ENCODE results near the gene GLB1L. TPM values are rescaled to one million over a fixed set of nuclear protein-coding genes. Genes with fewer than 3 reads are reported as not detected.
"Not testable (repeated sequence)": the region's sequence is repeated elsewhere in the genome, so short reads cannot be mapped to it uniquely, and the experiment has no call there.

Gene GLB1L
- total RNA-seq, 1 donor from 2014 or later = 1.8 TPM

DNA sequence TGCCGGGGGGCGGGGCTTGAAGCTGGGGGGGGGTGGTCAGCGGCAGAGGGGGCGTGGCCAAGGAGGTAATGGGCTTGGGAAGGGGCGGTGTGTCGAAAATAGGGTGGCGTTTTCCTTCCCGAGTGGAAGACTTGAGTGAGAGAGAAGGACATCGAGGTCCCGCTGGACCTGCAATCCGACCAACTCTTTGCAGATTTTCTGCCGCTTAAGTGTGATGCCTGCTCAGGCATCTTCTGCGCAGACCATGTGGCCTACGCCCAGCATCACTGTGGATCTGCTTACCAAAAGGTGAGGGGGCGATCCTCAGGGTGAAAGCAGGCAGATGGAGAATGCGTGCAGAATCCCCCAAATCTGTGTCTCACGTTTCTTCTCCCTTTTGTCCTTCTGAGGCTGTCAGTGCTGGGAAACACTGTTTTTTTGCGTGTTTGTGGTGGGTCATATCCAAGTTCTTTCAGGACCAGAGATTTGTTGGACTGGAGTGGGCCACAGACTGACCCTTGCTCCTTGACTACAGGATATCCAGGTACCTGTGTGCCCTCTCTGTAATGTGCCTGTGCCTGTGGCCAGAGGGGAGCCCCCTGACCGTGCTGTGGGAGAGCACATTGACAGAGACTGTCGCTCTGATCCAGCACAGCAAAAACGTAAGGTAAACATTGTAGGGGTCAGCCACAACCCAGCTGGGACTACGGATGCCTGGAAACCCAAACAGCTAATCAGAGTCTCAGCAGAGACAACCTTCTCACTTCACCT, 37.9 kb downstream of the GLB1L start:
- peak overlapping the region; percentile 86 to 90 for H3K4me3 ChIP-seq
- no peaks in the 10 kb centered on the region for H3K27me3 ChIP-seq
- H3K27ac ChIP-seq = peak overlapping the region; percentile 91 to 99
- peaks cover 22 to 28% of the 10 kb centered on the region in 2 donors for H3K36me3 ChIP-seq
- H3K9me3 ChIP-seq = no peaks in the 10 kb centered on the region
- peak in 1 of 2 donors; percentile 63 for DNase-seq (ENCODE audit: low spot score in 2 of 2)
- peaks cover 0 to 6% of the 10 kb centered on the region in 2 donors for H3K4me1 ChIP-seq
- TF ChIP-seq, protein P1, sequence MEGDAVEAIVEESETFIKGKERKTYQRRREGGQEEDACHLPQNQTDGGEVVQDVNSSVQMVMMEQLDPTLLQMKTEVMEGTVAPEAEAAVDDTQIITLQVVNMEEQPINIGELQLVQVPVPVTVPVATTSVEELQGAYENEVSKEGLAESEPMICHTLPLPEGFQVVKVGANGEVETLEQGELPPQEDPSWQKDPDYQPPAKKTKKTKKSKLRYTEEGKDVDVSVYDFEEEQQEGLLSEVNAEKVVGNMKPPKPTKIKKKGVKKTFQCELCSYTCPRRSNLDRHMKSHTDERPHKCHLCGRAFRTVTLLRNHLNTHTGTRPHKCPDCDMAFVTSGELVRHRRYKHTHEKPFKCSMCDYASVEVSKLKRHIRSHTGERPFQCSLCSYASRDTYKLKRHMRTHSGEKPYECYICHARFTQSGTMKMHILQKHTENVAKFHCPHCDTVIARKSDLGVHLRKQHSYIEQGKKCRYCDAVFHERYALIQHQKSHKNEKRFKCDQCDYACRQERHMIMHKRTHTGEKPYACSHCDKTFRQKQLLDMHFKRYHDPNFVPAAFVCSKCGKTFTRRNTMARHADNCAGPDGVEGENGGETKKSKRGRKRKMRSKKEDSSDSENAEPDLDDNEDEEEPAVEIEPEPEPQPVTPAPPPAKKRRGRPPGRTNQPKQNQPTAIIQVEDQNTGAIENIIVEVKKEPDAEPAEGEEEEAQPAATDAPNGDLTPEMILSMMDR (IDR thresholded peaks at IDR 0.05) = no peak
- intact Hi-C loops (cut with DNase I) = loop anchor here (1.0 to 2.0 kb wide), 3 partner anchors 11 to 181 kb away; partner anchors contain the start of genes ABCB6 and DNAJB2

DNA sequence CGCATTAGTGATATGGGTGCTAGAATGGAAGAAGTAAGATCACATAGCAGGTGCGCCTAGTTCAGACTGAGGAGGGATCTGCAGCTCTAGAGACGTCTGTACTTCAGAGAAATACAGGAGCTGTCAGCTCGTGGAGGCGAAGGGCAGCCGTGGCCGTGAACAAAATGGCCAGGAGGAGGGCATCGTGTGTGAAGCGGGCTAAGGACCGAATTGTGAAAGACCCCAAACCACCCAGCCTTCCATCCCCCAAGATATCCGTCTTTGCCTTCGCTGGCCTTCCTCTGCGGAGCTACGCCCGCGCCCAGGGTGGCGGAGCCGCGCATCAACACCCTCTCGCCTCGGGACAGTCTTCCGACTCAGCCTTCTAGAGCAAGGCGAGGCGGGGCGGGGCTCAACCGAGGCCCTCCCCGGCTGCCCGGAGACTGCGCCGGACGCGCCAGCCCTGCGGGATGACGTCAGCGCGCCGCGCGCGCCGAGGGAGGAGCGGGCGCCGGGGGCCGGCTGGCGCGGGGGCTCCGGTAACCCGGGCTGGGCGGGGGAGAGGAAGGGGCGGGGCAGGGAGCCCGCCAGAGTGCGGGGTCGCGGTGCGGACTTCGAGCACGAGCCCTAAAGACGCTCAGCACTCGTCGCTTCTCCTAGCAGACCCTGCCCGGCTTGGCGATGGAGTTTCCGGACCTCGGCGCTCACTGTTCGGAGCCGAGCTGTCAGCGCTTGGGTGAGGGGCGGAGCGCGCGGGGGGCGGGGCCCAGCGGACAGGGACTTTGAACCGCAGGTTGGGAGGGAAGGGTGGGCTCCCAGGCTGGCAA, 38.7 kb downstream of the GLB1L start, which contains the start of gene ZFAND2B:
Gene ZFAND2B, plus strand, starts transcription at position 455 of the 806 bp plus-strand sequence. Its CDS starts 206 bp downstream, at position 661.
- Histone ChIP-seq H3K4me1 (peaks cover 0 to 6% of the 10 kb centered on the region in 2 donors), H3K9me3 (no peaks in the 10 kb centered on the region), H3K27ac (peak within 1 kb of the TSS; percentile 91 to 99), H3K4me3 (peak within 1 kb of the TSS; percentile 86 to 90), H3K27me3 (no peaks in the 10 kb centered on the region), H3K36me3 (peaks cover 22 to 23% of the 10 kb centered on the region in 2 donors)
- intact Hi-C loops (cut with DNase I) = loop anchor here (1.0 to 2.0 kb wide), 7 partner anchors 12 to 182 kb away; partner anchors contain the start of genes ABCB6, ANKZF1, ATG9A and DNAJB2
- DNase-seq (ENCODE audit: low spot score in 2 of 2) = peak; percentile 83 to 97
- TF ChIP-seq, protein P1 (IDR thresholded peaks at IDR 0.05) = peak; percentile 9 to 34 (median 17)

DNA sequence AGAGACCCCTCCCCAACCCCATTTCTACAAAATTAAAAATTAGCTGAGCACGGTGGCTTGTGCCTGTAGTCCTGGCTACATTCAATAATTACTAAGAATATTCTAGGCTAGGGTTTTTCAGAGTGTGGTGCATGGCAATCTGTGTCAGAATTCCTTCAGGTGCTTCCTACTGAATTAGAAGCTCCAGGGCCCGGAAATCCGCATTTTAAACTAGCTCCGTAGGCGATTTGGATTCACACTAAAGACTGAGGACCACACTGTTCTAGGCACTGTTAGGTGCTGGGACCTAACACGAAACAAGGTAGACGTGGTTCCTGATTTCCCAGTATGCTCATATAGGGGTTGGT, 39.3 kb downstream of the GLB1L start:
- Histone ChIP-seq H3K27me3 (no peaks in the 10 kb centered on the region), H3K27ac (peak overlapping the region; percentile 91 to 99), H3K9me3 (no peaks in the 10 kb centered on the region), H3K4me3 (peak overlapping the region; percentile 86 to 90), H3K4me1 (peaks cover 0 to 6% of the 10 kb centered on the region in 2 donors), H3K36me3 (peaks cover 22 to 23% of the 10 kb centered on the region in 2 donors)
- TF ChIP-seq, protein P1 (IDR thresholded peaks at IDR 0.05) = no peak
- intact Hi-C loops (cut with DNase I) = loop anchor here (1.0 to 2.0 kb wide), 6 partner anchors 23 to 183 kb away; partner anchors contain the start of genes ANKZF1, ATG9A, DNAJB2 and NHEJ1
- DNase-seq (ENCODE audit: low spot score in 2 of 2) = no peak

DNA sequence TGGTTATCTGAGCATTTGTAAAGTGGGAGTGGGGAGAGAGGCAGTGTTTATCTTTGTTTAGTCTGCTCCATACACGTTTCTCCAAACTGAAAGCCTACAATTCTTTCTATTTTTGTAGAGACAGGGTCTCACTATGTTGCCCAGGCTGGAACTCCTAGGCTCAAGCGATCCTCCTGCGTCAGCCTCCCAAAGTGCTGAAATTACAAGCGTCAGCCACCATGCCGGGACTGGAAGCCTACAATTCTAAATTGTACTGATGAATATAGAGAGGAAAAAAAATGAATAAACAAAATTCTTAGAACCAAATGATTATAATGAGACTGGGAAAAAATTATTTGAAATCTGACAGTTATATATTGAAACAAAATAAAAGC, 40.1 kb downstream of the GLB1L start:
- no peaks in the 10 kb centered on the region for H3K9me3 ChIP-seq
- H3K4me1 ChIP-seq = peaks cover 0 to 6% of the 10 kb centered on the region in 2 donors
- H3K27me3 ChIP-seq = no peaks in the 10 kb centered on the region
- peaks cover 15 to 18% of the 10 kb centered on the region in 2 donors for H3K36me3 ChIP-seq
- TF ChIP-seq, protein P1 (IDR thresholded peaks at IDR 0.05) = no peak
- intact Hi-C loops (cut with DNase I) = no loop called here
- H3K27ac ChIP-seq = no peak overlapping the region
- H3K4me3 ChIP-seq = no peak overlapping the region
- peak in 1 of 2 donors; percentile 31 for DNase-seq (ENCODE audit: low spot score in 2 of 2)

DNA sequence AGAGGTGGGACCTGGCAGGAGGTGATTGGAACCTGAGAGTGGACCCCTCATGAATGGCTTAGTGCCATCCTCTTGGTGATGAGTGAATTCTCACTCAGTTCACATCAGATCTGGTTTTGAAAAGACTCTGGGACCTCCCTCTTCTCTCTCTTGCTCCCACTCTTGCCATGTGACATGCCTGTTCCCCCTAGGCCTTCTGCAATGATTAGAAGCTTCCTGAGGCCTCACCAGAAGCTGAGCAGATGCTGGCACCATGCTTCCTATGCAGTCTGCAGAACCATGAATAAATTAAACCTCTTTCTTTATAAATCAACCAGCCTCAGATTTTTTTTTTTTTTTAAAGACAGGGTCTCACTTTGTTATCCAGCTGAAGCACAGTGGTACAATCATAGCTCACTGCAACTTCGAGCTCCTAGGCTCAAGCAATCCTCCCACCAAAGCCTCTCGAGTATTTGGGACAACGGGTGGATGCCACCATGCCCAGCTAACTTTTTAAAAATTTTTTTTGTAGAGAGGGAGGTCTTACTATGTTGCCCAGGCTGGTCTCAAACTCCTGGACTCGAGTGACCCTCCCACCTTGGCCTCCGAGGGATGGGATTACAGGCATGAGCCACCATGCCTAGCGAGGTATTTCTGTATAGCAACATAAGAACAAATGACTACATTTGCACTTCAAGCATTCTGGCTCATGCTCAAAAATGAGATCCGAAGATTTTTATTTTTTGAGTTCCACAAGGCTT, 40.6 kb downstream of the GLB1L start:
- Histone ChIP-seq H3K27me3 (no peaks in the 10 kb centered on the region), H3K4me1 (peaks cover 0 to 6% of the 10 kb centered on the region in 2 donors), H3K4me3 (no peak overlapping the region), H3K27ac (no peak overlapping the region), H3K36me3 (peaks cover 13 to 15% of the 10 kb centered on the region in 2 donors), H3K9me3 (no peaks in the 10 kb centered on the region)
- TF ChIP-seq, protein P1 (IDR thresholded peaks at IDR 0.05) = no peak
- intact Hi-C loops (cut with DNase I) = no loop called here
- peak in 1 of 2 donors; percentile 55 for DNase-seq (ENCODE audit: low spot score in 2 of 2)

DNA sequence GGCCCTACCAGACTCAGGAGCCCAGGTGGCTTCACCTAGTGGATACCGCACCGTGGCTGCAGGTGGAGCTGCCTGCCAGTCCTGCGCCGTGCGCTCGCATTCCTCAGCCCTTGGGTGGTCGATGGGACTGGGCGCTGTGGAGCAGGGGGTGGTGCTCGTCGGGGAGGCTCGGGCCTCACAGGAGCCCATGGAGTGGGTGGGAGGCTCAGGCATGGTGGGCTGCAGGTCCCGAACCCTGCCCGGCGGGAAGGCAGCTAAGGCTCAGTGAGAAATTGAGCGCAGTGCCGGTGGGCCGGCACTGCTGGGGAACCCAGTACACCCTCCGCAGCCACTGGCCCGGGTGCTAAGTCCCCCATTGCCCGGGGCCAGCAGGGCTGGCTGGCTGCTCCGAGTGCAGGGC, 43.9 kb downstream of the GLB1L start:
- intact Hi-C loops (cut with DNase I) = not testable (repeated sequence)
- DNase-seq (ENCODE audit: low spot score in 2 of 2) = peak in 1 of 2 donors; percentile 11

DNA sequence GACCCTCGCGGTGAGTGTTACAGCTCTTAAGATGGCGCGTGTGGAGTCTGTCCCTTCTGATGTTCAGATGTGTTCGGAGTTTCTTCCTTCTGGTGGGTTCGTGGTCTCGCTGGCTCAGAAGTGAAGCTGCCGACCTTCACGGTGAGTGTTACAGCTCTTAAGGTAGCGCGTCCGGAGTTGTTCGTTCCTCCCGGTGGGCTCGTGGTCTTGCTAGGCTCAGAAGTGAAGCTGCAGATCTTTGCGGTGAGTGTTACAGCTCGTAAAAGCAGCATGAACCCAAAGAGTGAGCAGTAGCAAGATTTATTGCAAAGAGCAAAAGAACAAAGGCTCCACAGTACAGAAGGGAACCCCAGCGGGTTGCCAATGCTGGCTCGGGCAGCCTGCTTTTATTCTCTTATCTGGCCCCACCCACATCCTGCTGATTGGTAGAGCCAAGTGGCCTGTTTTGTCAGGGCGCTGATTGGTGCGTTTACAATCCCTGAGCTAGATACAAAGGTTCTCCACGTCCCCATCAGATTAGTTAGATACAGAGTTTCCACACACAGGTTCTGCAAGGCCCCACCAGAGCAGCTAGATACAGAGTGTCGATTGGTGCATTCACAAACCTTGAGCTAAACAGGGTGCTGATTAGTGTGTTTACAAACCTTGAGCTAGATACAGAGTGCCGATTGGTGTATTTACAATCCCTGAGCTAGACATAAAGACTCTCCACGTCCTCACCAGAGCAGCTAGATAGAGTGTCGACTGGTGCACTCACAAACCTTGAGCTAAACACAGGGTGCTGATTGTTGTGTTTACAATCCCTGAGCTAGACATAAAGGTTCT, 44.5 kb downstream of the GLB1L start:
- H3K27ac ChIP-seq; H3K36me3 ChIP-seq; H3K4me3 ChIP-seq; H3K27me3 ChIP-seq; H3K9me3 ChIP-seq; H3K4me1 ChIP-seq; intact Hi-C loops (cut with DNase I): not testable (repeated sequence)
- peak in 1 of 2 donors; percentile 40 for DNase-seq (ENCODE audit: low spot score in 2 of 2)

More for the DNA sequence above, 43.9 kb downstream of the GLB1L start:
- not testable (repeated sequence) for H3K4me1 ChIP-seq, H3K27ac ChIP-seq, H3K9me3 ChIP-seq, H3K27me3 ChIP-seq, H3K4me3 ChIP-seq, H3K36me3 ChIP-seq
